A549 (cell line): ENCODE results near the gene KCNMB1. TPM values are rescaled to one million over a fixed set of nuclear protein-coding genes. Genes with fewer than 3 reads are reported as not detected.

Source experiments
- ATAC-seq, 2 experiments: fragments of 200-7000 bp in 1 of 2; fragments of >200 bp in 1 of 2; cut with Nextera tagmentation in 1 of 2; cut with Tn5 transposase in 1 of 2; 3 replicates each; pipeline versions ENCODE4 v1.8.0 to v1.9.1; 2018 to 2020; ENCODE audit warnings: mild to moderate bottlenecking in 1 of 2, moderate library complexity in 1 of 2
- CTCF ChIA-PET: fragments of 300-600 bp; sonication (Branson Sonifier 250); formaldehyde crosslinking; extraction: SDS; loops from one replicate; lab custom pipeline; 2021; ENCODE audit warnings: antibody characterized with exemption, inconsistent platforms; lab: Yijun Ruan, JAX
- POLR2A ChIA-PET: fragments of 350-600 bp; formaldehyde crosslinking; extraction: SDS; loops from one replicate; lab custom pipeline; 2021; ENCODE audit warnings: antibody characterized with exemption, inconsistent platforms; lab: Yijun Ruan, JAX
- DNase-seq, 2 experiments: peaks; one replicate each; pipeline versions ENCODE4 v3.0.0 to v3.0.0-alpha.2; 2011 to 2016; ENCODE audit warnings: low read depth in 1 of 2, low spot score in 1 of 2
- FAIRE-seq: peaks from 2 replicates; lab custom pipeline; 2011; peaks lifted over from hg19 to GRCh38; lab: Jason Lieb, UNC
- H3K27ac ChIP-seq, 2 experiments: fragments of >200 bp; sonication (Bioruptor Twin); formaldehyde crosslinking; 3 replicates each; pipeline ENCODE4 v1.5.1; 2016 to 2017
- H3K4me1 ChIP-seq: fragments of >200 bp; sonication (Bioruptor Twin); formaldehyde crosslinking; 3 replicates; pipeline ENCODE4 v1.6.1; 2016
- H3K4me2 ChIP-seq: fragments of >200 bp; sonication (Bioruptor Twin); formaldehyde crosslinking; 3 replicates; pipeline ENCODE4 v1.6.1; 2016
- H3K4me3 ChIP-seq: fragments of >200 bp; sonication (Bioruptor Twin); formaldehyde crosslinking; 3 replicates; pipeline ENCODE4 v1.5.1; 2016
- H3K9me3 ChIP-seq: fragments of >200 bp; sonication (Bioruptor Twin); formaldehyde crosslinking; 3 replicates; pipeline ENCODE4 v1.6.1; 2016
- BCL3 ChIP-seq: fragments of >200 bp; sonication (Bioruptor Twin); formaldehyde crosslinking; IDR thresholded peaks from 3 replicates; pipeline ENCODE4 v1.6.1; 2016
- CTCF ChIP-seq: fragments of >200 bp; sonication (Bioruptor Twin); formaldehyde crosslinking; IDR thresholded peaks from 3 replicates; pipeline ENCODE4 v1.5.1; 2016
- EHMT2 ChIP-seq: fragments of 200-600 bp; sonication (generic); IDR thresholded peaks from 2 replicates; pipeline ENCODE4 v1.6.1; 2016; ENCODE audit warnings: antibody characterized with exemption, low read depth, mild to moderate bottlenecking, moderate library complexity
- ESRRA ChIP-seq: fragments of 150-350 bp; IDR thresholded peaks from 2 replicates; pipeline ENCODE4 v1.6.1; 2014; ENCODE audit warnings: mild to moderate bottlenecking, low read length, borderline replicate concordance
- FOSL2 ChIP-seq, 2 experiments: fragments of 450-650 bp in 1 of 2; fragments of >200 bp in 1 of 2; sonication (Bioruptor Twin) in 1 of 2; formaldehyde crosslinking; IDR thresholded peaks; 2 replicates each; pipeline versions ENCODE4 v1.5.0 to v1.6.1; 2016 to 2020; ENCODE audit warnings: mild to moderate bottlenecking in 1 of 2, moderate library complexity in 1 of 2
- GATA3 ChIP-seq: IDR thresholded peaks from 2 replicates; pipeline ENCODE4 v1.6.1; 2012; ENCODE audit warnings: borderline replicate concordance
- HDAC2 ChIP-seq: fragments of 200-600 bp; sonication (generic); IDR thresholded peaks from 2 replicates; pipeline ENCODE4 v1.6.1; 2016
- JUN ChIP-seq, 2 experiments: fragments of >200 bp; sonication (Bioruptor Twin); formaldehyde crosslinking; IDR thresholded peaks; 2 replicates in 1 of 2; 3 replicates in 1 of 2; pipeline ENCODE4 v1.6.1; 2016 to 2017
- JUNB ChIP-seq: fragments of >200 bp; sonication (Bioruptor Twin); formaldehyde crosslinking; IDR thresholded peaks from 2 replicates; pipeline ENCODE4 v1.6.1; 2016
- KDM5A ChIP-seq: fragments of 200-600 bp; sonication (generic); IDR thresholded peaks from 2 replicates; pipeline ENCODE4 v1.6.1; 2016; ENCODE audit warnings: antibody characterized with exemption, mild to moderate bottlenecking
- MAX ChIP-seq: IDR thresholded peaks from 2 replicates; pipeline ENCODE4 v1.6.1; 2012
- MYC ChIP-seq: IDR thresholded peaks from 2 replicates; pipeline ENCODE4 v1.6.1; 2012; ENCODE audit warnings: mild to moderate bottlenecking, inconsistent platforms, low read length, improper control_type of control experiment, borderline replicate concordance
- POLR2A ChIP-seq: IDR thresholded peaks from 2 replicates; pipeline ENCODE4 v1.6.1; 2012; ENCODE audit warnings: mild to moderate bottlenecking, low read length
- RAD21 ChIP-seq, 2 experiments: fragments of >200 bp in 1 of 2; sonication (Bioruptor Twin) in 1 of 2; formaldehyde crosslinking in 1 of 2; IDR thresholded peaks in 1 of 2; conservative IDR thresholded peaks in 1 of 2; 2 replicates in 1 of 2; 3 replicates in 1 of 2; pipeline ENCODE4 v1.6.1; 2012 to 2018; ENCODE audit warnings: inconsistent platforms in 1 of 2
- RARB ChIP-seq: fragments of 250-450 bp; sonication (Bioruptor Pico); IDR thresholded peaks from 2 replicates; pipeline ENCODE4 v1.8.0; 2021; ENCODE audit warnings: mild to moderate bottlenecking, moderate library complexity
- RCOR1 ChIP-seq: fragments of 150-350 bp; IDR thresholded peaks from 2 replicates; pipeline ENCODE4 v1.6.1; 2014; ENCODE audit warnings: antibody characterized with exemption, low read length, low read depth
- RFX5 ChIP-seq: fragments of 450-650 bp; IDR thresholded peaks from 2 replicates; pipeline ENCODE4 v1.7.1; 2014; ENCODE audit warnings: antibody characterized with exemption, mild to moderate bottlenecking, moderate library complexity
- SMC3 ChIP-seq: fragments of >200 bp; sonication (Bioruptor Twin); formaldehyde crosslinking; IDR thresholded peaks from 3 replicates; pipeline ENCODE4 v1.6.1; 2018; ENCODE audit warnings: inconsistent platforms
- SREBF2 ChIP-seq: fragments of 450-650 bp; IDR thresholded peaks from 2 replicates; pipeline ENCODE4 v1.6.1; 2014; ENCODE audit warnings: mild to moderate bottlenecking, moderate library complexity
- TP53 ChIP-seq: fragments of 250-450 bp; sonication (Bioruptor Pico); IDR thresholded peaks from 2 replicates; pipeline ENCODE4 v1.5.0; 2021; ENCODE audit warnings: mild to moderate bottlenecking, moderate library complexity
- USF2 ChIP-seq: fragments of 450-650 bp; IDR thresholded peaks from 2 replicates; pipeline ENCODE4 v1.6.1; 2014; ENCODE audit warnings: antibody characterized with exemption
- ZC3H11A ChIP-seq: fragments of 450-650 bp; IDR thresholded peaks from 2 replicates; pipeline ENCODE4 v1.6.1; 2014; ENCODE audit warnings: antibody characterized with exemption, mild to moderate bottlenecking
- ZNF302 ChIP-seq: fragments of 250-450 bp; sonication (Bioruptor Pico); IDR thresholded peaks from 2 replicates; pipeline ENCODE4 v1.9.0; 2021; ENCODE audit warnings: inconsistent platforms, mild to moderate bottlenecking, moderate library complexity
- WGBS: methylation state at CpG from one replicate; pipeline ENCODE4 v1.1.6; 2017; ENCODE audit errors: missing lambda C conversion rate; 5-methylcytosine and 5-hydroxymethylcytosine counted together
- polyA plus RNA-seq, 4 experiments: library from polyadenylated mRNA; depleted of rRNA in 3 of 4; stranded (reverse); fragments of >200 nt; fragmentation: RNase III in 1 of 4; extraction: RNeasy Plus Mini Kit Qiagen cat#74134 plus additional on column Dnase treatment in 1 of 4; gene quantifications; 2 replicates in 3 of 4; 3 replicates in 1 of 4; pipeline ENCODE4 v1.2.3, GENCODE V29; 2011 to 2017

Gene KCNMB1
- polyA plus RNA-seq, 2 of the 4 experiments (the other 2 are of a cell fraction), result not detected

- no peaks in the 10 kb centered on the region for H3K9me3 ChIP-seq
- H3K4me2 ChIP-seq, result no peak overlapping the region
- DNase-seq (no peak), ATAC-seq (no peak)
- POLR2A ChIA-PET, result no interaction called here
- H3K4me3 ChIP-seq, result no peak overlapping the region
- no peak overlapping the region for H3K27ac ChIP-seq
- no peak for TF ChIP-seq JUNB
- TF ChIP-seq, all 56 proteins: peak for 0
- CTCF ChIA-PET, result interaction anchor here (1.1 to 16.9 kb wide), 8 partner anchors 10 to 209 kb away, joined by 4 to 270 read pairs (median 26); no protein-coding TSS in a partner anchor
- WGBS, result 73% methylated on average over 7 of the region's 7 CpGs
- peaks cover 4% of the 10 kb centered on the region; the same call in 2 of the 3 replicates for H3K4me1 ChIP-seq
- FAIRE-seq, result no peak
Observed at GRCh38 chr5:170423692-170424091, 34.5 kb upstream of the KCNMB1 start.

GRCh38 chr5:170421826-170422225, 32.7 kb upstream of the KCNMB1 start:
- H3K27ac ChIP-seq, result no peak overlapping the region

GRCh38 chr5:170420806-170421412, 31.7 kb upstream of the KCNMB1 start:
- no peak overlapping the region for H3K4me2 ChIP-seq
- CTCF ChIA-PET, result interaction anchor here (0.6 to 16.9 kb wide), 35 partner anchors 9 to 1952 kb away, joined by 3 to 270 read pairs (median 4); partner anchors contain the start of gene C5orf58
- peaks cover 7% of the 10 kb centered on the region; the same call in 2 of the 3 replicates for H3K4me1 ChIP-seq
- H3K9me3 ChIP-seq, result no peaks in the 10 kb centered on the region
- TF ChIP-seq POLR2A (no peak), ZNF302 (CRISPR knock-in tag) (no peak), CTCF (peak; percentile 82), GATA3 (no peak), SMC3 (peak; percentile 92), MYC (no peak), RFX5 (no peak), KDM5A (no peak), BCL3 (no peak), FOSL2 (IDR thresholded peaks at IDR 0.05) (no peak), FOSL2 (CRISPR knock-in tag; IDR thresholded peaks at IDR 0.05) (no peak), RAD21 (conservative IDR thresholded peaks at IDR 0.05 in 1 of 2, IDR thresholded peaks at IDR 0.05 in 1 of 2) (peak; percentile 73 to 74), EHMT2 (no peak), MAX (no peak), JUN (IDR thresholded peaks at IDR 0.05) (no peak), SREBF2 (no peak)
- FAIRE-seq (no peak), DNase-seq (peak; percentile 71 to 79), ATAC-seq (peak; percentile 71 to 92; a peak in 5 of 6 replicates)
- POLR2A ChIA-PET, result no interaction called here
- no peak overlapping the region for H3K27ac ChIP-seq
- no peak overlapping the region for H3K4me3 ChIP-seq
- 11% methylated on average over 9 of the region's 9 CpGs for WGBS

More at GRCh38 chr5:170421826-170422225, 32.7 kb upstream of the KCNMB1 start:
- CTCF ChIA-PET, result interaction anchor here (0.9 to 16.9 kb wide), 22 partner anchors 10 to 720 kb away, joined by 3 to 270 read pairs (median 5); partner anchors contain the start of gene C5orf58
- no peak for TF ChIP-seq SREBF2
- TF ChIP-seq RARB (CRISPR knock-in tag), result no peak
- TF ChIP-seq RCOR1, result no peak
- no peak for TF ChIP-seq MYC
- no peak for TF ChIP-seq ESRRA
- no peak for TF ChIP-seq USF2
- no peak for TF ChIP-seq HDAC2
- TF ChIP-seq SMC3, result no peak
- TF ChIP-seq EHMT2, result no peak
- no peak for TF ChIP-seq ZC3H11A
- TF ChIP-seq JUNB, result no peak
- no peak for TF ChIP-seq TP53 (CRISPR knock-in tag)
- Histone ChIP-seq H3K4me2 (no peak overlapping the region), H3K4me3 (no peak overlapping the region), H3K4me1 (peaks cover 7% of the 10 kb centered on the region; the same call in 2 of the 3 replicates), H3K9me3 (no peaks in the 10 kb centered on the region)
- POLR2A ChIA-PET, result no interaction called here
- DNase-seq, result no peak
- no peak for FAIRE-seq
- WGBS, result 38% methylated on average over 2 of the region's 2 CpGs
- ATAC-seq, result no peak
